GM10248 (cell line): ENCODE measurements around the gene SH3YL1.

Experiments
- CTCF ChIA-PET: fragments of 300-600 bp; sonication (Branson Sonifier 250); formaldehyde crosslinking; extraction: SDS; loops from one replicate; lab custom pipeline; 2021; ENCODE audit warnings: antibody characterized with exemption; lab: Yijun Ruan, JAX
- POLR2A ChIA-PET: fragments of 350-650 bp; sonication (Branson Sonifier 250); formaldehyde crosslinking; extraction: SDS; loops from one replicate; lab custom pipeline; 2020; ENCODE audit warnings: antibody characterized with exemption; lab: Yijun Ruan, JAX
- DNase-seq: peaks from one replicate; pipeline ENCODE4 v3.0.0; 2012; ENCODE audit errors: extremely low spot score
- TF ChIP-seq, protein P1 (sequence below): IDR thresholded peaks from 2 replicates; pipeline ENCODE4 v1.5.1; 2012; ENCODE audit warnings: mild to moderate bottlenecking, low read depth; ENCODE audit errors: extremely low read depth, missing control alignments, control extremely low read depth

The SH3YL1 gene

DNA sequence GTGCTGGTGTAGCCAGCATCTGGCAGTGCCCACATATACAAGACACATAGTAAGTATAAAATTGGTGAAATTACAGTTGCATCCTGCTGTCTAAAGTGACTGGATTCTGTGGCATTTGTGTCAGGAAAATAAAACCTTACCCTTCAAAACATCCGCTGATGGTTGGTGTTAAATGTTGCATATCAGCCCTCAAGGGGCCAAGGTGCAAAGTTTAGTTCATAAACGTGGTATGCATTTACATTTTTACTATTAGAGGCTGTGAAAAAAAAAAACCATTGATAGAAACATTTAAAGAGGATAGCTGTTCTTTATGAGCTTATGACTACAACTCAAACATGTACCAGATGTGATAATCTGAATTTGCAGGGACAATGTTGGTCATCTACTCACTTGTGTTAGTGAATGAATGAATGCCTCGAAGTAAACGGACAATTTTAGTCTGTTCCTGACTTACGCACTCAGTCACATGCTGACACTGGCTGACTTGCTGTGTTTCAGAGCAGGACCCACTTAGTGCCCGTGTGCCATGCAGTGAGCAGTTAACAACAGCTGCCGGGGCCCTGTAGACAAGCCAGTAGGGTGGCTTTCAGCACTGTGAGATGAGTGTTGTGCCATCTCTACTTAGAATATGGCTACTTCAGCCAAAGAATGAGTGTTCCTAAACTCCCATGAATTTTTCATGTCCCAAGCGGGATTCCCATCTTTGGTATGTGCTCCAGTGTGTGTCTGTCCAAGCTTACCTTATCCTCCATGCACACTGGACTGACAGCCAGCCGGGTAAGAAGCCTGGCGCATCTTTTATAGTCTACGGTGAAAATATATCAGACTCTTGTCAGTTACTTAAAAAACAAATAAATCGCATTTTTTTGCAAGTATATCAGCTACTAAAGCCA is 18.8 kb upstream of the SH3YL1 start:
- DNase-seq = no peak
- CTCF ChIA-PET = interaction anchor here (0.7 to 1.2 kb wide), 3 partner anchors 8 to 354 kb away, joined by 3 to 4 read pairs (median 3); no protein-coding TSS in a partner anchor
- TF ChIP-seq, protein P1, sequence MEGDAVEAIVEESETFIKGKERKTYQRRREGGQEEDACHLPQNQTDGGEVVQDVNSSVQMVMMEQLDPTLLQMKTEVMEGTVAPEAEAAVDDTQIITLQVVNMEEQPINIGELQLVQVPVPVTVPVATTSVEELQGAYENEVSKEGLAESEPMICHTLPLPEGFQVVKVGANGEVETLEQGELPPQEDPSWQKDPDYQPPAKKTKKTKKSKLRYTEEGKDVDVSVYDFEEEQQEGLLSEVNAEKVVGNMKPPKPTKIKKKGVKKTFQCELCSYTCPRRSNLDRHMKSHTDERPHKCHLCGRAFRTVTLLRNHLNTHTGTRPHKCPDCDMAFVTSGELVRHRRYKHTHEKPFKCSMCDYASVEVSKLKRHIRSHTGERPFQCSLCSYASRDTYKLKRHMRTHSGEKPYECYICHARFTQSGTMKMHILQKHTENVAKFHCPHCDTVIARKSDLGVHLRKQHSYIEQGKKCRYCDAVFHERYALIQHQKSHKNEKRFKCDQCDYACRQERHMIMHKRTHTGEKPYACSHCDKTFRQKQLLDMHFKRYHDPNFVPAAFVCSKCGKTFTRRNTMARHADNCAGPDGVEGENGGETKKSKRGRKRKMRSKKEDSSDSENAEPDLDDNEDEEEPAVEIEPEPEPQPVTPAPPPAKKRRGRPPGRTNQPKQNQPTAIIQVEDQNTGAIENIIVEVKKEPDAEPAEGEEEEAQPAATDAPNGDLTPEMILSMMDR = no peak
- POLR2A ChIA-PET = no interaction called here

DNA sequence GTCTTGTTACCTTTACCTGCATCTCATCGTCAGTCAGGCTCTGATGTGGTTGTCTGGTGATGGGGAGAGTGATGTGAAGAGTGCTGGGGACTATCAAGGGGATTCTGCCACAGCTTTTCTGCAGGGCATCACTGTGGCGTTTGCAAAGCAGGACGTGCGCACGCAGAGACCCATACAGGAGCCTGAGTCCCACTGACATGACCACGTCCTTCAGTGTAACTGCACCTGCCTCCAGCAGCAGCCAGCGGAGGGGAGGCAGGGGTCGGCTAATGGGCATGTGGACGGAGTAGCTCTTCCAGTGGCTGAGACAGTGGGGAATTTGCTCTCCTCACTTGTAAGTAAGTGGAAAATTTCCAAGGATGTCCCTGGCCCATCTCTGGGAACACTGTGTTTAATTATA is 17.5 kb upstream of the SH3YL1 start:
- CTCF ChIA-PET = interaction anchor here (0.9 to 1.5 kb wide), 2 partner anchors 9 to 36 kb away, joined by 4 read pairs; no protein-coding TSS in a partner anchor

GRCh38 chr2:280650-281110 is 16.8 kb upstream of the SH3YL1 start:
- TF ChIP-seq, protein P1 = no peak
- CTCF ChIA-PET = interaction anchor here (1.5 kb wide), 1 partner anchor 35 kb away, joined by 4 read pairs; no protein-coding TSS in a partner anchor
- no peak for DNase-seq
- POLR2A ChIA-PET = no interaction called here

More for the DNA sequence above, 17.5 kb upstream of the SH3YL1 start:
- POLR2A ChIA-PET = no interaction called here
- no peak for DNase-seq
- TF ChIP-seq, protein P1 = no peak

DNA sequence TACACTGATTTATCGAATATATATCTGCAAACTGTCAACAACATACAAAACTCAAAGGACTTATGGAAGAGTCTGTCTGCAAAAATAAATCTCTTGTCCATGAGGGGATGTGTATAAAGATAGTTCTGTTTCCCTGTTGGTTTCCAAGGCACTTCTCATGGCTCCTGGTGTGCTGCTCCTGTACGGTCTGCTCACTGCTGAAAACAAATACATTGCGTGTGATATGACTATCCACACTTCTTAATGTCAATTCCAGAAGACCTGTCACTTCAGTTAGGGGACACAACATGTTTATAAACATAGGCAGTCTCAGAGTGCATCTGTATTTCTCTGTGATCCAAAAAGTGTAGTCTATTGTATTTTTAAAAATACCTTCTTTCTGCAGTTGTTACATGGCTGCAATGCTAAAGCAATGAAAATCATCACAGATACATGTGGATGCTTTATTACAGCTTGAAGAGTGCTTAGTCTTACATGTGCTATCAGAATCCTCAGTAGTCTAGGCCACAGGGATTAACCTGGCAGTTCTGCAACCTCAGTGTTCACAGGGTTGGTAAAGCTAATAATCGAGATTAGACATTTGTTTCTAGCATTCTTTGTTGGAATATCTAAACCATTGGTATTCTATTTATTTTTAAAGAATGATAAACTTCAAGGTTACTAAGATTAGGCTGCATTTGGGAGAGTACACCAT is 16.3 kb upstream of the SH3YL1 start:
- ChIA-PET CTCF (interaction anchor here (1.5 kb wide), 1 partner anchor 34 kb away, joined by 4 read pairs; no protein-coding TSS in a partner anchor), POLR2A (no interaction called here)
- DNase-seq = no peak

GRCh38 chr2:279366-279765 is 15.5 kb upstream of the SH3YL1 start:
- TF ChIP-seq, protein P1 = no peak
- no peak for DNase-seq
- POLR2A ChIA-PET = no interaction called here
- CTCF ChIA-PET = no interaction called here

More for the DNA sequence above, 16.3 kb upstream of the SH3YL1 start:
- TF ChIP-seq, protein P1 = no peak

DNA sequence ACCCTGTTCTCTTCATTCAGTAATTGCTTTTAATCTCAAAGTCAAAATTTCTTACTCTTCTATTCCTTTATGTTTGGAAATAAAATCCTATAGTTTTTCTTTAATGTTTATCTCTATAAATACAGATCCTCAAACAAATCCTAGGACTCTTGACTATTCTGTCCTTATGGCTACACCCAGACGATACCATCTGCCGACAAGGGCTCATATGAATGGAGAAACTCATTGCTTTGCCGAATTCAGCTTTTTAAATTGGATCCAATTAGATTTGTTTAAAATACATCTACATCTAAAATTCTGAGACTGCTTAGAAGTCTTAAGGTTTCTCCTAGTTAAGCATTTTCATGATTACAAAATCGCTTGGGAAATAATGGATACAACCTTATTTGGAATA is 15.1 kb upstream of the SH3YL1 start:
- POLR2A ChIA-PET = no interaction called here
- CTCF ChIA-PET = interaction anchor here (0.8 kb wide), 1 partner anchor 12 kb away, joined by 3 read pairs; no protein-coding TSS in a partner anchor
- DNase-seq = no peak
- TF ChIP-seq, protein P1 = no peak
